GM21737 (cell line): ENCODE data around the gene BLOC1S3.

Experiments
- ATAC-seq: cut with Tn5 transposase; IDR thresholded peaks from one replicate; pipeline ENCODE4 v1.9.1; 2021; ENCODE audit warnings: mild to moderate bottlenecking, moderate library complexity; ENCODE audit not compliant: unreplicated experiment

BLOC1S3 gene

DNA sequence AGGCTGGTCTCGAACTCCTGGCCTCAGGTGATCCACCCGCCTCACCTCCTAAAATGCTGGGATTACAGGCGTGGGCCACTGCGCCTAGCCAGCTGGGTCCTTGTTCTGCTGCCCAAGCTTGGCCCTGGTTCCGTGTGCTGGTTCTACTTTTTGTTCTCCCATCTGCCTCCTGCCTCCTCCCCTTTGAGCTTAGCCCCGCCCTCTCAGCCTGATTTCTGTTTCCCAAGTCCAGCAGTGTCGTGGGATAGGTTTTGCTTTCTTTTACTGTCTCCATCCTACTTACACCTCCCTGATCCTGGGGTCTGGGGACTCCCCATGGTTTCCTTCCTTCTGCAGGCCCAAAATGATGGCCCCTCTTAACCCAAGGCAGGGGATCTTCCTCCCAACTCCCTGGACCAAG is 2.4 kb downstream of the BLOC1S3 start:
- ATAC-seq = no peak

GRCh38 chr19:45182758-45183157 is 4.2 kb downstream of the BLOC1S3 start:
- no peak for ATAC-seq

- ATAC-seq = no peak
Measured at GRCh38 chr19:45184115-45184514, 5.5 kb downstream of the BLOC1S3 start.

DNA sequence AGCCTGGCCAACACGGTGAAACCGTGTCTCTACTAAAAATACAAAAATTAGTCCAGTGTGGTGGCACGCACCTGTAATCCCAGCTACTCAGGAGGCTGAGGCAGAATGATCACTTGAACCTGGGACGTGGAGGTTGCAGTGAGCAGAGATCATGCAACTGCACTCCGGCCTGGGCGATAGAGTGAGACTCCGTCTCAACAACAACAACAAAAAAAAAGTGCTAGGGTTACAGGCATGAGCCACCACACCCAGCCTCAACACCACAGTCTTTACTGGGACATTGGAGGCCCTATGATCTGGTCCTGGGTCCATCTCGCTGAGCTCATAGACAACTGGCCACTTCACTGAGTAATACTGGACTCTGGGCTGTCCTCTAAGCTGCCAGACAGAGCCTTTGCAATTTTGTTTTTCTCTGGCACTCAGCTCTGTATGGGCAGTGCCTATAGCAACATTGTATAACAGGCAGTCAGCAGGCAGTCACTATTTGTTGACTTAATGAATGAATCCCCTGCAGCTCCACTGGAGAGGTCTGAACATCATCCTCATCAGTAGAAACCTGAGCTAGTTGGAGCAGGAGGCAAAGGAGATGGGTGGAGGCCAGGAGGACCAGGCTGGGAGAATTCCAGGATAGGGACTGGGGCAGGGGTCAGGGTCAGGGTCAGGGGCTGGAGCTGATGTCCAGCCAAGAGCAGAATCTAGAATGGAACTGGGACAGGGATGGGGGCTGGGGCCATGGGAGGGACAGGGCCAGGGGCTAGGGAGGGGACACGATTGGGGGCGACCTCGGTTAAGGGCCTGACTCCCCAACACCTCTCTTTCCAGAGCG is 8.1 kb downstream of the BLOC1S3 start:
- ATAC-seq = no peak

- no peak for ATAC-seq
Measured at GRCh38 chr19:45187421-45188100, 9.0 kb downstream of the BLOC1S3 start.

- no peak for ATAC-seq
Measured at GRCh38 chr19:45189971-45190370, 11.4 kb downstream of the BLOC1S3 start.

- no peak for ATAC-seq
Measured at GRCh38 chr19:45191375-45191774, 12.8 kb downstream of the BLOC1S3 start.

- no peak for ATAC-seq
Measured at GRCh38 chr19:45195764-45196163, 17.2 kb downstream of the BLOC1S3 start.

DNA sequence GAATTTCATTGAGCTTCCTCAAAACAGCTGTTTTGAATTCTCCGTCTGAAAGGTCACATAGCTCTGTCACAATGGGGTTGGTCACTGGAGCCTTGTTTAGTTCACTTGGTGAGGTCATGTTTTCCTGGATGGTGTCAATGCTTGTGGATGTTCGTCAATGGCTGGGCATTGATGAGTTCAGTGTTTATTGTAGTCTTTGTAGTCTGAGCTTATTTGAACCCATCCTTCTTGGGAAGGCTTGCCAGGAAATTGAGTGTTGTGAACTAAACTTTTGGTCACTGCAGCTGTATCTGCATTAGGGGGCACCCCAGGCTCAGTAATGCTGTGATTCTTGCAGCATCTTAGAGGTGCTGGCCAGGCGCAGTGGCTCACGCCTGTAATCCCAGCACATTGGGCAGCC is 22.0 kb downstream of the BLOC1S3 start:
- ATAC-seq = no peak

DNA sequence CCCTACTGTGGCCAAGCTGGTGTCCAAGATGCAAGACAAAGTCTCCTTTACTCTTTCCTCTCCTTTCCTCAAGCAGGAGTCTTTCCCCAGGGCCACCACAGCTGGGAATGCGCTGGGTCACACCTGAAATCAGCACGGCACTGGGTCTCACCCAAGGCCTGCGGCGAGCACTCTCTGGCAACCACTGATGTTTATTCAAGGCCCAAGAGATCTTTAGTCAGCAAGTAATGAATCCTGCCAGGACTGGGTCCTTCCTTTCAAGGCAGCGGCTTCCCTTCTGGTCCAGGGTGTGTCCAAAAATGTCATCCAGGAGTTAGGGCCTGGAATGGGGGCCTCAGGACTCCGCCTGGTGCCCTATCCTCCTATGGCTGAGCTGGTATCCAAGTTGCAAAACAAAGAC is 24.1 kb downstream of the BLOC1S3 start:
- ATAC-seq = no peak

DNA sequence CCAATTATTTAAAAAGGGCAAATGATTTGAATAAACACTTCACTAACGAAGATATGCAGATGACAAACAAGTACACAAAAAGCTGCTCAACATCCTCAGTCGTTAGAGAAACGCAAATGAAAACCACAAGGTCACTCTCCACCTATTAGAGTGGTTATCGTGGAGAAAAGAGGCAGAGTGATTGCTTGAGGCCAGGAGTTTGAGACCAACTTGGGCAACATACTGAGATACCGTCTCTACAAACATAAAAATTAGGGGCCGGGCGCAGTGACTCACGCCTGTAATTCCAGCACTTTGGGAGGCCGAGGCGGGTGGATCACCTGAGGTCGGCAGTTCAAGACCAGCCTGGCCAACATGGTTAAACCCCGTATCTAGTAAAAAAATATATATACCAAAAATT is 27.2 kb downstream of the BLOC1S3 start:
- ATAC-seq = no peak

- no peak for ATAC-seq
Measured at GRCh38 chr19:45206328-45206727, 27.7 kb downstream of the BLOC1S3 start.

DNA sequence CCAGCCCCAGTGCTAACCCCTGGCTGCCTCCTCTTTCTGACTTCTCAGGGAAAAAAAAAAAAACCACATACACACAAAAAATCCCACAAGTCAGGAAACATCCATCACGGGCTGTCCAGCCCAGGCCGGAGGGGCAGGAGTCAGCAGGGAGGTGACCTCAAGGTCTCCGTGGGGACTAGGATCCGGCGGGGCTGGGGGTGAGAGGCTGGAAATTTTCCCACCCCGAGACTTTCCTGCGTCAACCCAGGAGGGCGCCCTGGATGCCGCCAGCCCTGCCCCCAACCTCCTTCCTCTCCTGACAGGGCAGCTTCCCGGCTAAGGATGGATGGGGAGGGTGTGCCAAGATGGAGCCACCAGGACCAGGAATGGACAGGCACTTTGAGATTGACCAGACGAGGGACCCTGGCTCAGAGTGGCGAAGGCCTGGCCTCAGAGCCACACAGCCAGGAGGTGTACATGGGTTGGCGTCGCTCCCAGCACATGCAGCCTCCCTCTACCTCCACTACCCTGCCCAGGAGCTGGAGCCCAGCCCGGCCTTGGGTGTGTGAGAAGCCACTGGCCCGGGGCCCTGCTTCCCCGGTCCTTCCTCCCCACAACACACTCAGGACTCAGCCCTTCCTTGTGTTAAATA is 33.3 kb downstream of the BLOC1S3 start:
- ATAC-seq = no peak

DNA sequence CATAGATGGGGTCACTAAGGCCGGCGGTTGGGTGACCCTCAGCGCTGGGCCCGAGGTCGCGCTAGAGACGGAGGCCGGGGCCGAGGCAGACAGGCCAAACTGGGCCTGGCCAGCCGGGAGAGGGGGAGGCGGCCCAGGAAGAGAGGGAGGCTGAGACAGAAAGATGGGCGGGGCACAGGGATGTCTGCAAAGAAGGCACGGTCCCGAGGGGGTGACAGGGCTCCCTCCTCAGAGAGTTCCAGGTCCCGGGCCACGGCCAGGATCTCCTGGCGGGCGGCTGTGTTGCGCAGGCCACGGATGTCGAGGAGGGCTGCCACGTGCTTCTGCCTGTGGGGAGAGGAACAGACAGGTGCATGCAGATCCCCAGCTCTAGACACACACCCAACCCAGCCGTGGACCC is 34.4 kb downstream of the BLOC1S3 start:
- ATAC-seq = no peak

- ATAC-seq = no peak
Measured at GRCh38 chr19:45215391-45216191, 37.0 kb downstream of the BLOC1S3 start.

DNA sequence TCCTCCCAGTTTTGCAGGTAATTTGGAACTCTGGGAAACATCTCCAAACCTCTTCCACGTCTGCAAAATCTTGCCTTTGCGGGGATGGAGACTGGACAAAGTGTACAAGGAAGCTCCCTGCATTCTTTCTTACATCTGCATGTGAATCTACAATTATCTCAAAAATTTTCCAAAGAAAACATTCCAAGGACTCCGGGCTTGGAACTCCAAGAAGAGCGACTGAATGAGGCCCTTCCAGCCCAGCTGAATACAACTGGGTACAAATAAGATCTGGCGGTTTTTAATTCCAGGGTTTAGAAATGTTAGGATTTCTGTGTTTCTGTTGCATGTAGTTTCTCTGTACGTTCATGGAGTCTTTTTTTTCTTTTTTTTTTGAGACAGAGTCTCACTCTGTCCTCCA is 38.1 kb downstream of the BLOC1S3 start:
- no peak for ATAC-seq

DNA sequence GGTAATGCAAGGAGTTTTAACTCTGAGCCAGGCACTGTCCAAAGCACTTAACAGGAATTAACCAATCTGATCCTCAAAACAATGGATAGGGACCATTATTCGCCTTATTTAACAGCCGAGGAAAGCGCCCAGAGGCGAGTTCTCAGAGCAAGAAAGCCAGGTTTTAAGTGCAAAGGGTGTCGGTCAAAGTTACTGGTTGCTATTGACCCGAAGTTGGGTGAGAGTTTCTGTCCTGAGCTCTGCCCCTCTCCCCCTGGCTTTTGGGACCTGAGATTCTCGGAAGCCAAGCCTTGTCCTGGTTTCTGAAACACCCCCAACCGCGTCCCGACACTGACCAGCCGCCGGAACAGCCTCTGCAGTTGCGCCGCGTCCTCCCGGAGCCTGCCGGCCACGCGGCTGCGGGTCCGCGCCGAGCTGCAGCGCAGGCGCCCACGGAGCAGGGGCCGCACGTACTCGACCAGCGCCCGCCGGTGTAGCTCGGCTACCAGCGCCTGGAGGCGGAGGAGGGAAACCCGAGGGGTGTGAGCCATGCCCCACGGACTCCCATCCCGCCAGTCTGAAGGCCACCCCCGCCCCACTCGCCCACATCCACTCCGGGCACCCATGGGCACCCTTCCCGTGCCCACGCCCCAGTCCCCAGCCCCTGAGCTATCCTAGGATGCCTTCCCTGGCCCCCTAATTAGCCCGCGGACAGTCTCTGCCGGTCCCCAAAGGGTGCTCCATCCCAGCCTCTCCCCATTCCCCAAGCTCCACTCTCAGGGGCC is 38.8 kb downstream of the BLOC1S3 start:
- ATAC-seq = no peak

DNA sequence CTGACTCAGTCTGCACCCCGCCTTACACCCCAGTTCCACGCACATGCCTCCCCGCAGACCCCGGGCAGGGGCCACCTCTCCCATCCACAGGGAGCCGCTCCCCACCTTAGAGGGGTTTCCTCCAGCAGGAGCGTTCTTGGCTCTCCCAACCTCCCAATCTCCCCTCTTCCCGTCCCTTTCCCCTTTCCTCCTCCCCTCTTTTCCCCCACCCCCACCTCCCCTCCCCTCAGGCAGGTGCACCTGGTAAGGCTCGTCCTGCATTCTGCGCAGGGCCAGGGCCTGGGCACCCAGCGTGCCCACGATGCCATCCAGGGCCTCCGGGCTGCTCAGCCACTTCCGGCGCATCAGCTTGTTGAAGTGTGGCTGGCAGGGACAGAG is 39.4 kb downstream of the BLOC1S3 start:
- ATAC-seq = no peak

- ATAC-seq = no peak
Measured at GRCh38 chr19:45218426-45218825, 39.8 kb downstream of the BLOC1S3 start.

DNA sequence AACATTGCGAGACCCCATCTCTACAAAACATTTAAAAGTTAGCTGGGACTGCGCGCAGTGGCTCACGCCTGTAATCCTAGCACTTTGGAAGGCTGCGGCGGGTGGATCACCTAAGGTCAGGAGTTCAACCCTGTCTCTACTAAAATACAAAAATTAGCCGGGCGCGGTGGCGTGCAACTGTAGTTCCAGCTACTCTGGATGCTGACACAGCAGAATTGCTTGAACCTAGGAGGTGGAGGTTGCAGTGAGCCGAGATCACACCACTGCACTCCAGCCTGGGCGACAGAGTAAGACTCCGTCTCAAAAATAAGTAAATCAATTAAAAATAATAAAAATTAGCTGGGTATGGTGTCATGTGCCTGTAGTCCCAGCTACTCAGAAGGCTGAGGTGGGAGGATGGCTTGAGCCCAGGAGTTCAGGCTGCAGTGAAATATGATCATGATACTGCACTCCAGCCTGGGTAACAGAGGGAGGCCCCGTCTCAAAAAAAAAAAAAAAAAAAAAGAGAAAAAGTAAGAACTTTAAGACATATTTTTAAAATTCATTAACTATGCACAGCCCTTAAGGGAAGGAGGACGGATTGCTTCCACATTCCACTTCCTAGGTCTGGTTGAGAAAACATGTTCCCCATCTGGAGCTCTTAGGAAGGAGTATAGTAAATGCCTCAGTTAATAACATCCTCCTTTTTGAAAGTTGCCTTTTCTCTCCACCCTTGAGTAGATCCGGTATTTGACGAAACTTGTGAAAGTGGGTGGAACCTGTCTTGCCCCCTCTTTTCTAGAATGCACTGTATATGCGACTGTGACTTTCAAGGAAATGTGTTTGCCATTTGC is 40.5 kb downstream of the BLOC1S3 start:
- no peak for ATAC-seq
